Activated naive CD8-positive, alpha-beta T cell treated with anti-CD3 and anti-CD28 coated beads, Interleukin-2, amount 50 U/mL, for 16 hours (primary cell): ENCODE data around the gene CCDC83.
"Not testable (repeated sequence)": the region's sequence is repeated elsewhere in the genome, so short reads cannot be mapped to it uniquely, and the experiment has no call there.

Source experiments
- DNase-seq: peaks from one replicate; pipeline ENCODE4 v3.0.0-alpha.2; 2020; ENCODE audit warnings: low read depth, low spot score

The CCDC83 gene

DNA sequence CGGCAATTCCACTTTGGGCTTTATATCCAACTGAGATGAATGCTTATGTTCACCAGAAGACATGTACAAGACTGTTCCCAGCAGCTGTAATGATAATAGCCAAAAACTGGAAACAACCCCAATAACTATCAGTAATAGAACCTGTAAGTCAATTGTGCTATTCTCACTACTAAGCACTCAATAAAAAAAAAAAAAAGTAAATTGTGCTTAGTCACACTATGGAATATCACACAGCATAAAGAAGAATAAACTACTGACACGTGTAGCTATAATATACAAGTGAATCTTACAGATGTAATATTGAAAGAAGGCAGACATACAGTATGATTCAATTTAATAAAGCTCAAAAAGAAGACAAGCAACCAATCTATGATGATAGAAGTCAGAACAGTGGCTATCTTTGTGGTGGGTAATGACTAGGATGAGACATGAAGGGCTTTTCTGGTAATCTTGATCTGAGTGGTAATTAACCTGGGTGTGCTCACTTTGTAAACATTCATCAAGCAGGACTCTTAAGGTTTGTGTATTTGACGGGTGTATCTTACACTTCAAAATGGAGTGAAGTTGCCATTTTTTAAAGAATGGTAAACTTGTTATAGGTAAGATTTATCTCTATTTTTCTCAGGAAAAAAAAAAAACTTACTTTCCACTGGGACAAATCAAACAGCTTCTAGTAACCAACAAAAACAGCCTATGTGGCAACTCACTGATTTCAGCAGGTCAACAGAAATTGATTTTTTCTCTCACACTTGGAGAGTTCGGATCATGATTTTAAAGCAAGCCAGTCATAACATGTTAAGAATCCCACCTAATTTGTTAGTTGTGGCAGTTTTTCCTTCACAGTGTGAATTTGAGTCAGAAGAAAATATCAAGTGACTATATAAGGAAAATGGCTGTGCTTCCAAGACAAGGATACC, 84.2 kb downstream of the CCDC83 start:
- DNase-seq: no peak

DNA sequence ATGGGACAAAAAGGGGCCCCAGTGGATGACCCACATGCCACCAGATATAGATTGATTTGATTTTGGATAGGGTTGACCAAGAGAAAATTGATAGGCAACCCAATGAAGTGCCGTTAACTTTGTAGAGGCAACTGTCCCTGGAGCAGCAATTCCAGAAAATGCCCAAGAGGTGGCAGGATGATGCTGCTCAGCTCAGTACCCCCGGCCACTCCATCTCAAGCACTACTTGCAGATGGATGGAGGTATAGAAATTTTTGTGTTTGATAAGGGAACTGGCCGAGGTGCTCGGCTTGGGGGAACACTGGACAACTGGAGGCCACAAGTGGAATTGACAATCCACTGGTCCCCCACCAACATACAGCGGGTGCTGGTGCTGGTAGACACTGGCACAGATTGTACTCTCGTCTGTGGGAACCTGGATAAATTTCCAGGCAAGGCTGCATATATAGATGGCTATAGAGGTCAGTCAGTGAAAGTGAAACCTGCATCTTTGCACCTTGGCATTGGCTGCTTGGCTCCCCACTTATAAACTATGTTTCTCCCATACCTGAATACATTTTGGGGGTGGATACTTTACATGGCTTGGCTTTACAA, 86.3 kb downstream of the CCDC83 start:
- DNase-seq: no peak

DNA sequence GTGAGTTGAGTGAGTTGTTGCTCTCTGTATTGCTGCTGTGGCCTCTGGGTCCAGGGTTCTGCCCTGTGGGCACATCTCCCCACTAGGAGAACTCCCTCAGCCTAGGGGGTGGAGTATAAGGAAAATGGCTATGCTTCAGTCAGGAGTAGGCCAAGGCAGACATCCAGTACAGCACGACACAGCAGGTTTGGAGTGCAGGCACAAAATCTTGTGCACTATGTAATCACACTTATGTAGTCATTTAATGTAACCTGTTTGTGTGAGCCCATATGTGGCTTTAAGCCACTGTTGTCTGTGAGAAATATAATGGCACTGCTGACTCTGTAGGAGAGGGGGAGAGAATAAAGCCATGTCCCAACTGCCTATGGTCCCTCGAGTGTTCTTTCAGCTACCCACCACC, 90.1 kb downstream of the CCDC83 start:
- no peak for DNase-seq

DNA sequence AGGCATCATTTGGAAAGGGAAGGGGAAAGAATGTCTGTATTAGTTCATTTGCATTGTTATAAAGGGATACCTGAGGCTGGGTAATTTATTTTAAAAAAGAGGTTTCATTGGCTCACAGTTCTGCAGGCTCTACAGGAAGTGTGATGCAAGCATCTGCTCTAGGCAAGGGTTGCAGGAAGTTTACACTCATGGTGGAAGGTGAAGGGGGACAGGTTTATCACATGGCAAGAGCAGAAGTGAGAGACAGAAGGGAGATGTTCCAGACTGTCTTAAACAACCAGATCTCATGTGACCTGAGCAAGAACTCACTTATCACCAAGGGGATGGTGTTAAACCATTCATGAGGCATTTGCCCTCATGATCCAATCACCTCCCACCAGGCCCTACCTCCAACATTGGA, 90.6 kb downstream of the CCDC83 start:
- no peak for DNase-seq

DNA sequence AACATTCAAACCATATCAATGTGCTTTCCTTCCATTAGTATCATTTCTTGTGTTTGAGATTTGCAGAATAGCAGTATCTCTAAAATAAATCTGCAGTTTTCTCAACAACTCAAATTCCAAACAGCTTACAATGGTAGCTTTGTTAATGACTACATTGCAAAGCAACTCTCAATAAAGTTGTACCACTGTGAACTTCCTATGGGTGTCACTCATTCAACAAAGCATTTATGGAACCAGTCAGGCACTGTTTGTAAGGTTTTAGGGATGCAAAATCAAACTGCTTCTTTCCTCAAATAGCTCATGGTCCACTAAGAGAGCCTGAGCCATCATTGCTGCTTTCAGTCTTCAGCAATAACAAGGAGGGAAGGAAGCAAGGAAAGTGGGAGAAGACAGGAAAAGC, 91.0 kb downstream of the CCDC83 start:
- no peak for DNase-seq

DNA sequence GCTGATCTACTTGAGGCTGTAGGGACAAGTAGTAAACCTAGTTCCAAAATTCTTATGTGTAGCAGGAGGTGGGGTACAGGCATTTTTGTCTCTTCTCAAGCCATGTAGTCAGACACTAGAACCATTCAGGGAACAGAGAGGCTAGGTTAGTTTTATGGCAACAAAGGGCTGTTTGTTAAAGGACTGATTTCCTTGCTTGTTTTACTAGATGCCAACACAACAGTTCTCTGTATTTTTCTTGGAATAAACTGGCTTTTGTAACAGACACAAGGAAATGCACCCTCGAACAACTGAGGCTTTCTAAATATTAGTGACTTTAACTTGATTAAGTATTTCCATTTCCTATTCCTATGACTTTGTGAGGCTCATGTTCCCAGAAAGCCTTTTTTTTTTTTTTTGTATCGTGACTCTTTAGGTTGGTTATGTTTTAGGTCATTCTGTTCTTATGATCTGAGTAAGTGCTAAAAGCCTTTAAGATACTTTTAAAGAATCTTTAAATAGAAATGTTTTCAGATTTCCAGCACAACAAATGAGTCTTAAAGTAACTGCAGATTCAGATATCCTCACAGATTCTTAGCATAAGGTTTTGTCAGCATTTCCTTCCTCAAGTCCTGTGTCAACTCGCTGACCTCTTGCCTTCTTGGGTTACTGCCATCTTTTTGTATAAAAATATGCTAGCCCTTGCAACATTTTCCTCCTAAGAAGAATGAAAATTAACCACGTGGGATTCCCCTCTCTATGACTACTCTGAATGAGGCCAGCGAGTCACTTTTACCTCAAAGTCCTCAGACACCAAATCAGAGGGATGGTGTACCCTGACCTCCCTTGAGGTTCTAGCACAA, 92.5 kb downstream of the CCDC83 start:
- DNase-seq: no peak

DNA sequence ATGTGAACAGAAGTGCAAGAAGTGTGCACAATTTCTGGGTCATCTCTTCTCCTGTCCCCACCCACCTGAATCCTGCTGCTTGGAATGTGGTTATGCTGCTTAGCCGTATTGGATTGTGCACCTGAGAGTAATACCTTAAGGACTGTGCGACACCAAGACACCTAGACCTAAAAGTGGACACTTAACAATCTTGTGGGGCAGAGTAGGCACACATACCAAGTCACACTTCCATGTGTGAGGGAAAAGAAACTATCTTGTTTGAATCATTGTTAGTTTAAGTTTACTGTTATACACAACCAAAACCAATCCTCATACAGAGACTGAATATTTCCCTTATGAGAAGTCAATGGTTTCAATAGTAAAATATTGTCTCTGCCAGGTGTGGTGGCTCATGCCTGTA, 93.7 kb downstream of the CCDC83 start:
- no peak for DNase-seq

DNA sequence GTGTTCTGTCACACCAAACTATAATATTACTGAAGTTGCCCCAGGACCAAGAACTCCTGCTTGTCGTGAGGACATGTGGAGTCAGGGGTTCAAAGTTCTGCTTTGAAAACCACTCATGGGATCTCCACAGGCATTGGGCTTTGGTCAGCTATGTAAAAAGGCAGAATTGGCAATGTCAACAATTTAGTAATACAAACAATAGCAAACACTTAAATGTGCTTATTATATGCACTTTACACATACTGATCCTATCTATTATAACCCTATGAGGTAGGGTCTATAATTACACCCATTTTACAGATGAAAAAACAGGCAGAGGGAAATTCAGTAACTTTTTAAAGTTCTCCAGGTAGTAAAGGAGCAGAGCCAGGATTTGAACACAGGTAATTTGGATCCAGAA, 94.6 kb downstream of the CCDC83 start:
- no peak for DNase-seq

DNA sequence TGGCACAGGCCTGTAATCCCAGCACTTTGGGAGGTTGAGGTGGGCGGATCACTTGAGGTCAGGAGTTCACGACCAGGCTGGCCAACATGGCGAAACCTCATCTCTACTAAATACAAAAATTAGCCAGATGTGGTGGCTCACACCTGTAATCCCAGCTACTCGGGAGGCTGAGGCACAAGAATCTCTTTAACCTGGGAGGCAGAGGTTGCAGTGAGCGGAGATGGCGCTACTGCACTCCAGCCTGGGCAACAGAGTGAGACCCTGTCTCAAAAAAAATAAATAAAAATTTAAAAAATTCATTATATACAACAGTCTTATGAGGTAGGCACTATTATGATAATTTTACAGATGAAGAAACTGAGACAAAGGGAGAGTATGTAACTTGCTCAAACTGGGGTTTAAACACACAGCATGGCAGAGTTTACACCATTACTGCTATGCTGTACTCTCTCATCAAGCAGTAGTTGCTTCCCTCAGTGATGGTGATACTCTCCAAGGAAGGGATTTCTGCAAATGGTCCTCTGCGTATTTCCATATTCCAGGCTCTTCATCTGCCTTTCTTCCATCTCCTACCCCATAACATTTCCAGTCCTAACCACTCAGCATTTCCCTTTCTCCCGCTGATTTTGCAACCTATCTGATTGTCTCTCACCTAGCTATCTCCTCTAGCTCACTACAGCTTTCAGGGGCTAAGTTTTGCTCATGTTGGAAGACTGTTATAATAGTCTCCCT, 95.3 kb downstream of the CCDC83 start:
- no peak for DNase-seq

DNA sequence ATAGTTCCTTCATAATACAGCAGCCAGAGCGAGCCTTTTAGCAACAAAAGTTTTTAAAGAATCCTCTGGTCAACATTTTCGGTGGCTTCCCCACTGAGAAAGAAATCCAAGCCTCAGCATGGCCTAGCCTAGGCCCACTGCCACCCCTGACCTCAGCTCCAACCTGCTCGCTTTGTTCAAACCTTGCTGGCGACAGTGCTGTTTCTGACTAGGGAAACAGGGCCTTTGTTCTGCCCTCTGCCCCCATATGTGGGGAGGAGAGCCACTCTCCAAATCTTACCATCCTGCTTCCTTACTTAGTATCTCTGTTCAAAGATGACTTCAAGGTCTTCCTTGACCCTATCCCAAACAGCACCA, 95.8 kb downstream of the CCDC83 start:
- DNase-seq: no peak

DNA sequence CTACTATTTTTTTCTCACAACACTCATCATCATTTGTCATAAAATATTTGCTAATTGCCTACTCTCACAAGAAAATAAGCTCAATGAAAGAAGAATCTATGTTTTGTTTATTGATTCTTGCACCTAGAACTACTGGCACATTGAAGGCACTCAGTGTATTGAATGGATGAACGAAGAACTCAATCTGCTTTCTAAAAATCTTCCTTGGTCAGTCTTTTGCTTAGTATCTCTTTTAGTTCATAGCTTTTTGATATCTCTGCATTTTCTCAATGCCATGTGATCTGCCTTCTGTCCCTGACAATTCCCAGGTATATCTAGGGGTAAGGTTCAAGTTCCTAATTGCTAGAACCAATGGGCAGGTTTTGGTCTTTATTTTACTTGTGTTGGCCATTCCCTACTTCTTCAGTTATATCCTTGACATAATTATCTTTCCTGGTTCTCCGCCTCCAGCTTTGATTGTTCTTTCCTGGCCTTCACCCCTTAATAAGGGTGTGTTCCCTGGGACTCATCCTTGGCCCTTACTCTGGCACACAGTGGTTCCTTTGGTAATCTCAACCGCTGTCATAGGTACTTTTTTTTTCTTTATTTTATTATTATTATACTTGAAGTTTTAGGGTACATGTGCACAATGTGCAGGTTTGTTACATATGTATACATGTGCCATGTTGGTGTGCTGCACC, 96.4 kb downstream of the CCDC83 start:
- DNase-seq: no peak

DNA sequence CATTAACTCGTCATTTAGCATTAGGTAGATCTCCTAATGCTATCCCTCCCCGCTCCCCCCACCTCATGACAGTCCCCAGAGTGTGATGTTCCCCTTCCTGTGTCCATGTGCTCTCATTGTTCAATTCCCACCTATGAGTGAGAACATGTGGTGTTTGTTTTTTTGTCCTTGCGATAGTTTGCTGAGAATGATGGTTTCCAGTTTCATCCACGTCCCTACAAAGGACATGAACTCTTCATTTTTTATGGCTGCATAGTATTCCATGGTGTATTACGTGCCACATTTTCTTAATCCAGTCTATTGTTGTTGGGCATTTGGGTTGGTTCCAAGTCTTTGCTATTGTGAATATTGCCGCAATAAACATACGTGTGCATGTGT, 96.9 kb downstream of the CCDC83 start:
- DNase-seq: not testable (repeated sequence)

DNA sequence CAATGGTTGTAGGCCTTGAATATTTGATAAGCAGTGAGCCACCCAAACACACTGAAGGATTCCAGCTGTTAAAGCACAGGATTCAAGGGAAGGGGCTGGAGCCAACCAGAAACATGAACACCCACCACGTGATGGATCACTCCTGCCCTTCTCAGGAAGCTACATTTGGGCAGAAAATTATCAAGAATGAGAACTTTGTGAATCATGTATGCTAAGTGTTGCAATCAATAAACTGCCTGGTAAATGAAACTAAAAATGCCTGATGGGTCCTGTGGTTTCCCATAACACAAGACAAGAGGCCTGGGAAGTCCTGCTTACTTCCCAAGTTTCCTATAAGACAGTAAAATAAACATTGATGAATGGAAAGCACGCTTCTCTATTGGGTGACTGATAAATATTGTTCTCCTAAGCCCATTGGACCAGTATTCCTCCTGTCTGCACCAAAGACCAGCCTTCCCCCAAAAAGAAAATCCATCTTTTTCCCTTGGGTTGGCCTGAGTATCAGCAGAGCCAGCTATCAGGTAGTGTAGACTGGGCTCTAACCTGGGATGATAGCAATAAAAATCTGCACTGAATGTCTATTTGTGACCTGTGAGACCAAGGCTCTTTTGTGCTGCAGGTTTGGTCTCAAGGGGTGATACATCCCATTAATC, 98.4 kb downstream of the CCDC83 start:
- DNase-seq: no peak

DNA sequence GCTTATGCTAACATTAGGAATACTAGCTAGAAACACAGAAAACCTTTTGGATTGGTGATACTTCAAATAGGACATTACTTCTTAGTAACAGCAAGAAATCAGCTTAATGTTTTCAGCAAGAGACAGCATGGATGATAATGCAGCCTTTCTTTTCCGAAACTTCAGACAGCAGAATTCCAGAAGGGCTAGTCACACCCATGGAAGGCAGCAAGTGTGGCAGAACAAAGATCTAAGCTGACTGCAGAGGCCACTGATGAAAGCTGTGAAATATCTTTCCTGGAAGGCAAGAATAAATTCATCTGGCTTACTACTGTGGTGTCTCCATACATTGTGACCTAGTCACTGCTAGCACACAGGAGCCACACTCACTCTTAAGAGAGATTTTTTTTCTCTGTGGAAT, 100.3 kb downstream of the CCDC83 start:
- no peak for DNase-seq

DNA sequence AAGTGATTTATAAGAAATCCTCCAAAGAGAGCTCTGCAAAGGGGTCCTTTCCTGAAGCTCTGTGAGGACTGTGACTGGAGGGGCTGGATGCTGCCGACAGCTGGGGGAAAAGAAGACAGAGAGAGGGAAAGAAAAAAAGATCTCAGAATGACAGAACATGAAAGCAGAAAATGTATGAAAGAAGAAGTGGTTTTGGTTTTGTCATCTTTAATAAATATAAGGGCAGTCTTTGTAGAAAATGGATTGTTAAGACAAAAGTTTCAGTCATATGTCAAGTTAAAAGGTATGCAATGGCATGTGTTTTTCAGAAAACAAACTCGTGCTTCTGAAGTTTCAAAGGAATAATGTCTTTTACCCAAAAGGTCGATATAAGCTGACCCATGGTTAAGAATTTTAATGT, 105.5 kb downstream of the CCDC83 start:
- no peak for DNase-seq

DNA sequence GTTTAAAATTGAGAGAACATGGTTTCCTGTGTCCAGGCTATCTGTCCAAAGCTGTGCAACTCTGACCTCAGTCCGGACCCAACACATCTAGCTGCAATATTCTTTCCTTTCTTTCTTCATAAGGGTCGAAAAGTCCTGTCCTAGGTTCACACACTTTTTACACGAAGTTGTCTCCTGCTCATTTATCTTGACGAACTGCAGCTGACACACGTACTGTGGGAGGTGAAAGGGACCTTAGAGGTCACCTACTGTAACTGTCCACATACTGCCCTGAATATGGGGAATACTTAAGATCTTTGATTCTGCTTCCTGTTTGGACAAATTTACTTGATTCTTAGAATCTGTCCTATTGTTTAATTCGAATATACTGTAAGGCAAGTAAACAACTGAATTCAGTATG, 105.9 kb downstream of the CCDC83 start:
- DNase-seq: no peak

DNA sequence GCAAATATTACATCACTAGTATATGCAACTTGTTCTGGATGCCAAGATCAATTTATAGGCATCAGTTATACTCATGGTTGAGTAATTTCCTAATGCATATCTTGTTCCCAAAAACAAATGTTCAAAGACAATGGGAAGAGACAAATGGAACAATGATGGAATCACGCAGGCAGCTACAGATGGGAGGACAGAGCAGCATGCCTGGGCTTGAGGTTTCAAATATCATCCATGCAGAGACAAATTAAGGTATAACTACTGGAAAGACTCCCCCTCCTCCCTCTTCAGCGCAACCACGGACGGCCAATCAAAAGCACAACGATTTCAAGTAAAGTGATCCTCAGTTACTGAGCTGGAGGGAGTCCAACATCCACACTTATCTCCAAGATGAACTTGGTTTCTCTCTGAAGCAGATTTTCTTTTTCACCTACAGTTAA, 106.8 kb downstream of the CCDC83 start:
- DNase-seq: no peak

DNA sequence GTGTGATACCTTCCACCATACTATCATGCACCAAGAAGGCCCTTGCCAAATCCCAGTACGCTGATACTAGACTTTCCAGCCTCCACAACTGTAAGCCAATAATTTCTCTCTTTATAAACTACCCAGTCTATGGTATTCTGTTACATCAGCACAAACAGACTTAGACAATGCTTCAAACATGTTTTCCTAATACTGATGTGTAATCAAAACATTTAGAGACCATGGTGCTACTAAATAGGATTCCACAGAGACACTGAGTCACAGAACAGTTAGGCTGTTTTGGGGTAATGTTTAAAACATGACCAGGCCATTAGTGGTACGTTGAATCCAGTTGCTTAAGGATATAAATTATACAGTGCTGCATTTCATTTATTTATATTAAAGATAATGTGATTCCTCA, 110.0 kb downstream of the CCDC83 start:
- DNase-seq: no peak

DNA sequence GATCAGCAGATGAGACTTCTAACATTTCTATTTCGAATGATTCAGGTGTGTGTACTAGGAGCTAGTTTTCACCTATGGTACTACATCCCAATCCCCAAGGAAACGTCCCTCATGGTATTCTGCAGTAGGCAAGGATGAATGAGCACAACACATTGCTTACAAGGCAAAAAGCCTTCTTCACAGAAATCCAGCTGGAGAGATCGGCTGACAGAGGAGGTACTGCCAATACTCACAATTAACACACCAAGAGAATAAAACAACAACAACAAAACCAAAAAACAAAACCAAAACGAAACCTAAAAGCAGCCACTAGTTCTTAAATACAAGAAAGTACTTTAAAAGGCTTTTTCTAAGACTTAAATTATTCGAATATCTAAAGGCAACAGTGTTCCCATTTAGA, 112.3 kb downstream of the CCDC83 start:
- no peak for DNase-seq
